ENCODE measurements around the gene EEF1AKMT3.
A peak's percentile ranks its signal among the peaks of the same experiment; 100 is the strongest.

Gene EEF1AKMT3

GRCh38 chr12:57772429-57773322 is at the start of gene EEF1AKMT3:
EEF1AKMT3 (plus strand) TSS chr12:57772614; CDS start chr12:57772725, 111 bp downstream.
- DNase-seq = peak; percentile 62

- no peak for DNase-seq
Observed at GRCh38 chr12:57722716-57723629, 49.4 kb upstream of the EEF1AKMT3 start.

GRCh38 chr12:57723630-57723962 is 48.8 kb upstream of the EEF1AKMT3 start:
- no peak for DNase-seq

- no peak for DNase-seq
Observed at GRCh38 chr12:57724003-57724935, 48.1 kb upstream of the EEF1AKMT3 start.

GRCh38 chr12:57724936-57725740 is 47.3 kb upstream of the EEF1AKMT3 start:
- DNase-seq = no peak

GRCh38 chr12:57725851-57726150 is 46.6 kb upstream of the EEF1AKMT3 start:
- DNase-seq = no peak

- DNase-seq = peak; percentile 33
Observed at GRCh38 chr12:57726151-57726883, 46.1 kb upstream of the EEF1AKMT3 start.

GRCh38 chr12:57726884-57727757 is 45.3 kb upstream of the EEF1AKMT3 start:
- DNase-seq = no peak

- DNase-seq = no peak
Observed at GRCh38 chr12:57727758-57728395, 44.5 kb upstream of the EEF1AKMT3 start.

- DNase-seq = no peak
Observed at GRCh38 chr12:57729321-57729844, 43.0 kb upstream of the EEF1AKMT3 start.

- no peak for DNase-seq
Observed at GRCh38 chr12:57730336-57731067, 41.9 kb upstream of the EEF1AKMT3 start.

GRCh38 chr12:57731411-57732080 is 40.9 kb upstream of the EEF1AKMT3 start:
- no peak for DNase-seq

- no peak for DNase-seq
Observed at GRCh38 chr12:57732270-57732669, 40.1 kb upstream of the EEF1AKMT3 start.

GRCh38 chr12:57732726-57733593 is 39.5 kb upstream of the EEF1AKMT3 start:
- no peak for DNase-seq

GRCh38 chr12:57733928-57734327 is 38.5 kb upstream of the EEF1AKMT3 start:
- no peak for DNase-seq

- no peak for DNase-seq
Observed at GRCh38 chr12:57734591-57734990, 37.8 kb upstream of the EEF1AKMT3 start.

All from activated CD4-positive, alpha-beta T cell treated with anti-CD3 and anti-CD28 coated beads, Interleukin-10, Interleukin-2, amounts not matched to agents 100 ng/mL and 50 ng/mL, durations not matched to agents 16 hours and 8 hours (primary cell).